Measurements from ENCODE around the gene NPHP4.
"Not testable (repeated sequence)": the region's sequence is repeated elsewhere in the genome, so short reads cannot be mapped to it uniquely, and the experiment has no call there.

Gene NPHP4

GRCh38 chr1:5910276-5910620 lies 82.0 kb downstream of the NPHP4 start:
- no peak for DNase-seq (ENCODE audit: low spot score)

DNA sequence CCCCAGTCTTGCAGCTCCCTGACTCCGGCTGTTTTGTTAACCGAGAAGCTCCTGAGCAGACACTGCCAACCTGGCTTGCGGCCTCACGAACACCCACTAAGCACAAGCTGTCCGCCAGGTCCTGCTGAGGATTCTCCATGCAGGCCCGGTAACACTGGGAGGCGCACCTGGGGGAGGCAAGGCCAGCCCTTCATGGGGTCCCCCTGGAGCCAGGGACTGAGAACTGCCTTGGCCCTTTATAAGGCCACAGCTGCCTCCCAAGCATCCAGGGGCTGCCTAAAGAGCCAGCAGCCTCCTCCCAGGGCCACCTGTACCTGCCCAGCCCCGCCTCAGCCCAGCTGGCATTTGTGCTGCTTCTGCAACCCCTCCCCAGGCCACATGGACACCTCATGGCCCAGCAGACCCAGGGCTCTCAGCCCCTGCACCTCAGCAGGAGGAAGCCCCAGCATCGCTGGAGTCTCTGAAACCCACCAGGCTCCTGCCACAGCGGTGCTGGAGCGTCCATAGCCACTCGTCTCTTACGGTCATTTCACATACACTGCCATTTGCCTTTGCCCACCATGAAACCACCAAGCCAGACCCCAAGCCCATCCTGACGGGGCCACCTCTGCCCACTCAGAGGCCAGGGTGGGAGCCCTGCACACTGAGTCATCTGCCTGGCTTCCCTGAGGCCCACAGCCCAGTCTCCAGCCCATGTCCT lies 82.5 kb downstream of the NPHP4 start:
- no peak for DNase-seq (ENCODE audit: low spot score)

DNA sequence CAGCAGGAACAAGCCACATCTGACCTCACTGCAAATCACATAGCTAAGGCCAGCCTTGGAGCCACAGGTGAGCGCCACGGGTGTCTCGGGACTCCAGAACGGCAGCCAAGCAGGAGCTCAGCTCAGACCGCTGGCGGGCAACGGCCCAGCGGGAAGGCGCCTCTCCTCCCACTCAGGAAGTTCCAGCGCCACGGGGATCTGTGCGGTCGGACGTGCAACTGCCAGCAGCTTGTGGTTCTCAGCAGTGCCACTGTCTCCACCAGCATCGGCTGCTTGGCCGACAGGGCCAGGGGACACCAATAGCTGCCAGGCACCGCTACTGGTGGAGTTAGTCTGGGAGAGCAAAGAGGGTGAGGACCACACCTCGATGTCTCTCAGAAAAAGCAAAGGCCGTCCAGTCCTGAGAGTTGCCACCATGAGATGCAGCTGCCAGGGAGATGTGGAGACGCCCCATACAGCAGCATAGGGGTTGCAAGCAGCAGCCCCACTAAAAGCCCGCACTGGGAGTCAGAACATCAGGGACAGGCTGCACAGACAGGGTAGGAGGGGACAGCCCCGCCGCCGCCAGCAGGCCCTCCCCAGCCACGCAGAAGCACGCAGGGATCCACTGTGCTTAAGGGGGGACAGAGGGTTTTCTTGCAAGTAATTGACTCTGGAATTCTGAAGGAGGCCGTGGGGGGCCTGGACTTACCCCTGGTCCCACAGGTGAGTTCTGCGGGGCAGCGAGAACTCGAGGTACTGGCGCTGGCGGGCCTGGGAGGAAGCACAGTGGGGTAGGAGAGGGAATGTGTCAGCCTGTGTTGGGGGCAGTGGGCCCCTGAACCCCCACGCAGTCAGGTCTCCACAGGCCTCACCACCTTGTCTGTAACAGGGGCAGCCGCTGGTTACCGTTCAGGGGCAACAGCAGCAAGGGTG lies 83.5 kb downstream of the NPHP4 start:
- DNase-seq (ENCODE audit: low spot score), result no peak

DNA sequence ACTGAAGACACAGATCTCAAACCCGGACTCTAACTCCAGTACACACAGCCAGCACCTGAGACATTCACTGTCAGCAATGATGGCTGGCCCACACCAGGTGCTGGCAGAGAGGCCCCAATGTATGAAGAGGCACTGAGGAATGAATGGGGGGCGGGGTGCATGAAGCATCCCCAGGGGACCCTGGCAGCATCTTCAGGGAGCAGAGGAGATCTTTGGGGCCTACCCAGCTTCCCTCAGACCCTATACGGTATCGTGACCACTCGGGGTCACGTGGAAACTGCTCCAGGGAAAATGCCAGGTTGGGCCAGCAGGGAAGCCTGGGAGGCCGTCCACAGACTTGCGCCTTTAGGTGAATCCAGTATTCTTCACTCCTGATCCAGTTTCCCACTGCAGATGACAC lies 84.3 kb downstream of the NPHP4 start:
- no peak for DNase-seq (ENCODE audit: low spot score)

GRCh38 chr1:5907386-5907785 lies 84.8 kb downstream of the NPHP4 start:
- no peak for DNase-seq (ENCODE audit: low spot score)

GRCh38 chr1:5906966-5907365 lies 85.3 kb downstream of the NPHP4 start:
- no peak for DNase-seq (ENCODE audit: low spot score)

DNA sequence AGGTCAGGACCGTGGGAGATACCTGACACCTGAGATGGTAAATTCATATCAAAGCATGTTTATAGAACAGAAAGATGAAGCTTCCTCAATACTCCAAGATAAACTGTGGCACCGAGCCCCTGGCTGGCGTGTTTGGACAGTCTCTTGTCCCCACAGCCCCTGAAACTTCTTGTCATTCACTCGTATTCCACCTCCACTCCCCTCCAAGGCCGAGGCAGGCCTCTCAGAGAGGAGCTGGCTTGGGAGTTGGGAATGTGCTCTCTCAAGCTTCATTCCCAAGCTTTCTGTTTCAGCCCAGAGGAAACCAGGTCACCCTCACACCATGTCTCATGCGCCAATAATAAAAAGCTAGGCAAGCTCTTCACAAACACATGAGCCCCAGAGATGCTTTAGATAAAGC lies 86.1 kb downstream of the NPHP4 start:
- DNase-seq (ENCODE audit: low spot score), result no peak

GRCh38 chr1:5905436-5905835 lies 86.8 kb downstream of the NPHP4 start:
- no peak for DNase-seq (ENCODE audit: low spot score)

- DNase-seq (ENCODE audit: low spot score), result no peak
Observed at GRCh38 chr1:5904551-5904950, 87.7 kb downstream of the NPHP4 start.

DNA sequence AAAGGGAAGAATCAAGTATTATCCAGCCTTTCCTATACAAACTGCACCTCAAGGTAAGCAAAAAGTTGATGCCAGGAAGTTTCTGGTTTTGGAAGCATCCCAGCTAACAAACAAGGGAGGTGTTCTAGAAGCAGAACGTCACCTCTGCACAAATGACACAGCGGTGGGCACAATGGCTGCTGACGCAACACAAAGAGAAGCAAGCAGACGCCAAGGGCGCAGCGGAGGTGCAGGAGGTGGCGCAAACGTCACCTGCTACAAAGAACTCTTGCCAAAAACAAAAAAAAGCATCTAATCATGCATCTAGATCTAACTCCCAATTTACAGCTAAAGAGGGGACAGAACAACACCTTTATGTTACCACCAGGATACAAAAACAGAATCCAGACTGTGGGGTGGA lies 88.5 kb downstream of the NPHP4 start:
- no peak for DNase-seq (ENCODE audit: low spot score)

DNA sequence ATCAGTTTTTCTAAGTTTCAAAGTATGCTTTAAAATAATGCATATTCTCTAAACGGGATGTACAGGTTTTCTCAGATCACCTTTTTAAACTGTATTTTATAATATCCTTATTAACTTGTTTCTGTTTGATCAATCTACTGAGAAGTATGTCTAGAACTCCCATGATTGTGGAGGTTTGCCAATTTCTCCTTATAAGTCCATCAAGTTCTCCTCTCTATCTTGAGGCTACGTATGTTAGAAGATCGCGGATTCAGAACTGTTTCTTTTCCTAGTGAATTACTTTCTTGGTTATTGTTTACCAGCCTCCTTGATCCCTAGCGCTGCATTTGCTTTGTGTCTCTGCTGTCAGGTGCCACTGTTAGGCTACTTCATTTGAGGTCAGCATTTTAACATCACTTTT lies 89.2 kb downstream of the NPHP4 start:
- no peak for DNase-seq (ENCODE audit: low spot score)

- no peak for DNase-seq (ENCODE audit: low spot score)
Observed at GRCh38 chr1:5901841-5902240, 90.4 kb downstream of the NPHP4 start.

GRCh38 chr1:5901150-5901549 lies 91.1 kb downstream of the NPHP4 start:
- no peak for DNase-seq (ENCODE audit: low spot score)

DNA sequence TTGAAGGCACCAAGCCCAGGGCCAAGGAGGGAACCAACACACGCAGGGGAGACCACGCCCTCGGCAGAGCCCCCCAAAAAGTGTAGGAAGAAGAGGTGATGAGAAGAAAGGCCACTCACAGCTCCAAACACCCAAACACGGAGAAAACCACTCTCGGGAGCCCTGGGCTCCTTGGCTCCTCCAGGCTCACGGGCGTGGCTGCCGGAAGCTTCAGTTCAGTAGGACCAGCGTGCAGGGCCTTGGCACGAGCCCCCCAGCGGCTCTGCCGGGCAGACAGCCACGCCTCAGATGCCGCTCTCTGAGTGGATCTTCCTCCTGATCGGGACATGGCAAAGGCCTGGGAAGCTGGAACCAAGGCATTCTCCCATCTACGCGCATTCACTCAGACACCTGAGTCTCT lies 94.0 kb downstream of the NPHP4 start:
- no peak for DNase-seq (ENCODE audit: low spot score)

DNA sequence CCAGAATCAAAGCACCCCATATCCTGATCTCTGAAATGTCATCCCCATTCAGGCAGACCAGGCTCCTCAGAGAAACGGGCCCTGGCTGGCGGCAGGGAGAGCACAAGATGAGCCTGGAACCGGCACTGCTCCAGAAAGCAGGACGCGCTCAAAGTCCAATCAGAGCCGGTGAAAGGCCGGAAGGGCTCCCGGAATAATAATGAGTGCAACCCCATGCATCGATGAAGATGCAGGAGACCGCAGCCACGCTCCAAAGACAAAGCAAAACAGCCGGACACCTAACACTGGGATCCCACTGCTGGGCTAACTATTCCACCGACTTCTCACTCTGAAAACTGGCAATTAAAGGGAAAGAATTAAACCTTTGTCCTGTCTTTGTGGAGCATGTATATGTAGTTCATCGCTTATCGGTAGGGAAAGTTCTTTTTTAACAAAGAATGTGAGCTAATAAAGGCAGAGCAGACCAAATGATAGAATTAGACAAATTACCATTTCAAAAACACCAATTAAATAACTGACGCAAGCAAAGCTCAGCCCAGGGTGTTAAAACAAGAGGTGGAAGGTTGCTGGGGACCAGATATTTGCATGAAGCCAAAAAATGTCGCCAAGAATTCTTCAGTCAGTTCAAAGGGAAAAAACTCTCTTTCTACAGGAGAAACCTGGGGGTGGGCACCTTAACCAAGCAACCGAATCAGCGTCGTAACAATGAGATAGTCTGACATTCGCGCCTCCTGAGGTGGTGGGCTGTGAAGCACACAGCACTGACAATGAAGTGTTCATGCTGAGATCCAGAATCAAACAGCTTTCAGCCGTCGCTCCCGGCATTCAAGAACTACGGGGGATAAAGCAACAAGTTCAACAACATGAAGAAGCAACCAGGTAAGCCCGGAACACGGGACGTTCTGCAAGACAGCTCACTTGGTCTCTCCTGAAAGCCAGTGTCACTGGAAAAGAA lies 95.2 kb downstream of the NPHP4 start:
- no peak for DNase-seq (ENCODE audit: low spot score)

DNA sequence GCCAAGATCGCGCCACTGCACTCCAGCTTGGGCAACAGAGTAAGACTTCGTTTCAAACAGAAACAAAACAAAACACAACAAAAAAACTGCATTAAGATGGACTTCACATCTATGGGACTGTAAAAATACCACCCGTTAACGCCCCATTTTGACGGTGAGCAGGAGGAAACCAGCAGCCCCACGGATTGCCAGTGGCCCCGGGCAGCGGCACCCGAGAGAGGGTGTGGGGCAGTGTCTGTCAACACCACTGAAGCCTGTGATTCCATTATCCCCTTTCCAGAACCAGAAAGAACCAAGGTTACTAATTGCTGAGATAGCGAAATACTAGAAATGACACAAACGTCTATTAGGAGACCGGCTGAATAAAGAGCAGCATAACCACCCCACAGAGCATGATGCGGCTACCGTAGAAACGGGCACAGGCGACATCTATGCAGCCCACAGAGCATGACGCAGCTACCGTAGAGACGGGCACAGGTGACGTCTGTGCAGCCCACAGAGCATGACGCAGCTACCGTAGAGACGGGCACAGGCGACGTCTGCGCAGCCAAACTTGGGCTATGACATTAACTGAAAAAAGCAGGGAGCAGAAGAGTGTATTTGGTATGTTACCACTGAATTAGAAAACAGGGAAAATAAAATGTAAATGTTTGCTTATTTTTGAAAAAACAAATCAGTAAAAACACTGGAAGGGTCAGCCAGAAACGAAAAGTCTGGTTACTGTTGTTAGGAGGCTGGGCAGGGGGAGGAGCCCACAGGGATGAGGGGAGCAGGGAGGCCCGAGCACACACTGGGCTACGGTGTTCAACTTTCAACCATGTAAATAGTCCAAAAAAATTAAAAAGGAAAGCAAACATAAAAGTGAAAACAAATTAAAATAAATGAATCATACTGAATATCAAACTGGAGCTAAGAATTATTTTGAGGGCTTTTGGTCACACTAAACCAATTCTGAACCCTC lies 96.5 kb downstream of the NPHP4 start:
- DNase-seq (ENCODE audit: low spot score), result no peak

GRCh38 chr1:5893699-5894278 lies 98.4 kb downstream of the NPHP4 start:
- not testable (repeated sequence) for DNase-seq (ENCODE audit: low spot score)

DNA sequence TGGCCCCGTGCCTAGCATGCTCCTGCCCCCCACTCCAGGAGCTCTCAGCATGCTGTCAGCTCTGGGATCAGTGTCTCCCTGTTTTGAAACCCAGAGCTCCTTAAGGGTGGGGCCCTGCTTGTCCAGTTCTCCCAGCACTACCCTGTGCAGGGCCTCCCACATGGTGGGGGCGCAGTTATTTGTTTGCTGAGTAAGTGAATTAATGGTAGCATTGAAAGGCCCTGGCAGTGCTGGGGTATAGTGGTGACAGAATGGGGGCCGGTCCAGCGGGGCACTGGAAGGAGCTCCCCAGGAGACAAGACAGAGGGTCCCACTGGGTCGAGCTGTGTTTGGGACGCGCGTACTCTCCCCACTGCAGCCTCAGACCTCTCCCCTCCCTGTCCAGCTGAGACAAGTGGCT lies 99.9 kb downstream of the NPHP4 start:
- no peak for DNase-seq (ENCODE audit: low spot score)

DNA sequence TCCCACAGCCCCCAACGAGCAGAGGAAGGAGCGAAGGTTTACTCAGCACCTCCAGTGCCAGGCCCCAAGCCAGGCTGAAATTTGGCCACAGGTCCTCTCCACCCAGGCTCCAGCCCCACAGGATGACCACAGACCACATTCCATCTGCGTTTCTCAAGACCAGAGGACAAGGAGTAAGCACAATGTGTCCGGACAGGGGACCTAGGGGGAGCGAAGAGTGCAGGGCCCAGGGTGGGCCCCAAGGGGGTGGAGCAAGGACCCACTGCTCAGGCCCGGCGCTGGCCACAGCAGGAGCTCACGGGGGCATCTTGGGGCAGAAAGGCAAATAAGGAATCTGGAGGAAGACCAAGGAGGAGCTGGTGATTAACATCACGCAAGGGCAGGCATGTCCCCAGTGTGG lies 100.5 kb downstream of the NPHP4 start:
- no peak for DNase-seq (ENCODE audit: low spot score)

DNA sequence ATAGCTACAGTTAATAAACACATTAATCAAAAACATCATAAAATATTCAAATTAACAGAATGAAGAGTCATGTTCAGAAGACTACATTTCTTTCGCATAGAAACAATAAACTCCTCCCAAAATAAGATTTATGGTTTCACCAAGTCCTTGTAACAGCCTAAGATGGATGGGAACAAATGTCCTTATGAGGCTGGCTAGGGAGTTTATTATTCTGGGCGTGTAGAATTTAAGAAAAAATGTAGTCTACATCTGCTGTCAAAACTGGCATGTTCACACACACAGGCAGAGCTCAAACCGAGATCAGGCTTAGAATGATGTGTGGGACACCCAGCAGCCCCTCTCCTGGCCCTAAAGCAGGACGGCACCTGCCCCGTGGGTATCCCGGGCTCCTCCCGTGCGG lies 101.1 kb downstream of the NPHP4 start:
- DNase-seq (ENCODE audit: low spot score), result no peak

Measured in COLO829 (cell line).